RWPE2 (cell line): ENCODE data around the gene PELO.

Experiments
- ATAC-seq: fragments of 200-7000 bp; cut with Tn5 transposase; 3 replicates; pipeline ENCODE4 v1.9.1; 2021; ENCODE audit warnings: low read depth
- DNase-seq: peaks from one replicate; pipeline ENCODE4 v3.0.0-alpha.2; 2020; ENCODE audit warnings: low spot score
- H3K27ac ChIP-seq: fragments of 450-650 bp; 2 replicates; pipeline ENCODE4 v1.5.1; 2017; ENCODE audit warnings: mild to moderate bottlenecking; ENCODE audit not compliant: poor library complexity, severe bottlenecking
- H3K27me3 ChIP-seq: fragments of 250-450 bp; sonication (Bioruptor Pico); 2 replicates; pipeline ENCODE4 v1.5.1; 2021; ENCODE audit warnings: mild to moderate bottlenecking, moderate library complexity; ENCODE audit not compliant: insufficient read depth, poor library complexity, severe bottlenecking
- H3K36me3 ChIP-seq: fragments of 250-450 bp; sonication (Bioruptor Pico); 2 replicates; pipeline ENCODE4 v1.5.1; 2020; ENCODE audit warnings: low read depth, mild to moderate bottlenecking, moderate library complexity
- H3K4me1 ChIP-seq: fragments of 250-450 bp; sonication (Bioruptor Pico); 2 replicates; pipeline ENCODE4 v1.5.1; 2021; ENCODE audit warnings: mild to moderate bottlenecking, moderate library complexity; ENCODE audit not compliant: insufficient read depth, poor library complexity, severe bottlenecking
- H3K4me3 ChIP-seq: fragments of 250-450 bp; sonication (Bioruptor Pico); 2 replicates; pipeline ENCODE4 v1.5.1; 2021; ENCODE audit warnings: mild to moderate bottlenecking, moderate library complexity; ENCODE audit not compliant: severe bottlenecking
- H3K9me3 ChIP-seq: fragments of 250-450 bp; sonication (Bioruptor Pico); 2 replicates; pipeline ENCODE4 v1.5.1; 2021; ENCODE audit warnings: mild to moderate bottlenecking, moderate library complexity; ENCODE audit not compliant: severe bottlenecking
- TF ChIP-seq, protein P1 (sequence below): fragments of 450-650 bp; IDR thresholded peaks from one replicate; pipeline ENCODE4 v1.5.1; 2017; ENCODE audit warnings: mild to moderate bottlenecking, moderate library complexity; ENCODE audit not compliant: poor library complexity, severe bottlenecking

The PELO gene

DNA sequence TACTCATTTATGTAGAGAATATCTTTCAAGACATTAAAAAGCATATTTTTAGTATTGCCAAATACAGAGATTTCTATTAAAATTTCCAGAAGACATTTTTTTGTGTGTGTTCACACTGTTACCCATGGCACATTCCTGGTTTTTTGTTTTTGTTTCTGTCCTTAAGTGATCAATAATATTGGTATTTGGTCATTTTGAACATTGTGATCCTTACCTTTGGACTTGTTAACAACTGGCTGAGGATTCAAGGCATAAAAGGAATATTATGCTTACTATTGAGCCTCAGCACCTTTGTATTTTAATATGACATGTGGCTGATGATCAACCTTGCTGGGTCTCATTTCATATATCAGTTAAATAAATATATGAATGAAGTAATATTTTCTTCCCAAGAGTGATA is 41.9 kb downstream of the PELO start:
- H3K27me3 ChIP-seq: no peaks in the 10 kb centered on the region
- no peaks in the 10 kb centered on the region for H3K4me1 ChIP-seq

DNA sequence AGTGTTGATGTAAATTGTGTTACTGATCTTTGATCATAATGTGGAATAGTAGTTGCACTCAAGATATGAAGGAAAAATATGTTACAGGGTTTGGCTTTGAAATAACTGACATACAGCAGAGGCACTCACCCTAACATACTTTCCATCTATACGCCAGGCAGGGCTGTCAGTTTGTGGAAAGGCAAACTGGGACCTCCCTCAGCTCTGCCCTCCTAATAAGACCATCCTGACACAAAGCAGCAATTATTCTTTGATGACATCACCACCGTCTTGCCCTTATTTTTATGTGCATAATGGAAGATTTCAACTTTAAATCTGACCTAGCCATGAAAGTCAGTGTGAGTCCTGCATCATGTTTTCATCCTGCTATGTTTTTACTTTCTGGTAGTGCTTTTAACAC is 42.9 kb downstream of the PELO start:
- no peaks in the 10 kb centered on the region for H3K27me3 ChIP-seq
- TF ChIP-seq, protein P1, sequence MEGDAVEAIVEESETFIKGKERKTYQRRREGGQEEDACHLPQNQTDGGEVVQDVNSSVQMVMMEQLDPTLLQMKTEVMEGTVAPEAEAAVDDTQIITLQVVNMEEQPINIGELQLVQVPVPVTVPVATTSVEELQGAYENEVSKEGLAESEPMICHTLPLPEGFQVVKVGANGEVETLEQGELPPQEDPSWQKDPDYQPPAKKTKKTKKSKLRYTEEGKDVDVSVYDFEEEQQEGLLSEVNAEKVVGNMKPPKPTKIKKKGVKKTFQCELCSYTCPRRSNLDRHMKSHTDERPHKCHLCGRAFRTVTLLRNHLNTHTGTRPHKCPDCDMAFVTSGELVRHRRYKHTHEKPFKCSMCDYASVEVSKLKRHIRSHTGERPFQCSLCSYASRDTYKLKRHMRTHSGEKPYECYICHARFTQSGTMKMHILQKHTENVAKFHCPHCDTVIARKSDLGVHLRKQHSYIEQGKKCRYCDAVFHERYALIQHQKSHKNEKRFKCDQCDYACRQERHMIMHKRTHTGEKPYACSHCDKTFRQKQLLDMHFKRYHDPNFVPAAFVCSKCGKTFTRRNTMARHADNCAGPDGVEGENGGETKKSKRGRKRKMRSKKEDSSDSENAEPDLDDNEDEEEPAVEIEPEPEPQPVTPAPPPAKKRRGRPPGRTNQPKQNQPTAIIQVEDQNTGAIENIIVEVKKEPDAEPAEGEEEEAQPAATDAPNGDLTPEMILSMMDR: no peak
- H3K4me3 ChIP-seq: no peak overlapping the region
- H3K4me1 ChIP-seq: no peaks in the 10 kb centered on the region
- ATAC-seq: no peak
- no peaks in the 10 kb centered on the region for H3K36me3 ChIP-seq
- no peaks in the 10 kb centered on the region for H3K9me3 ChIP-seq
- DNase-seq: no peak
- no peak overlapping the region for H3K27ac ChIP-seq

More for the DNA sequence above, 41.9 kb downstream of the PELO start:
- DNase-seq (no peak), ATAC-seq (no peak)
- no peaks in the 10 kb centered on the region for H3K9me3 ChIP-seq
- no peak overlapping the region for H3K4me3 ChIP-seq
- H3K36me3 ChIP-seq: no peaks in the 10 kb centered on the region
- H3K27ac ChIP-seq: no peak overlapping the region
- TF ChIP-seq, protein P1: no peak

DNA sequence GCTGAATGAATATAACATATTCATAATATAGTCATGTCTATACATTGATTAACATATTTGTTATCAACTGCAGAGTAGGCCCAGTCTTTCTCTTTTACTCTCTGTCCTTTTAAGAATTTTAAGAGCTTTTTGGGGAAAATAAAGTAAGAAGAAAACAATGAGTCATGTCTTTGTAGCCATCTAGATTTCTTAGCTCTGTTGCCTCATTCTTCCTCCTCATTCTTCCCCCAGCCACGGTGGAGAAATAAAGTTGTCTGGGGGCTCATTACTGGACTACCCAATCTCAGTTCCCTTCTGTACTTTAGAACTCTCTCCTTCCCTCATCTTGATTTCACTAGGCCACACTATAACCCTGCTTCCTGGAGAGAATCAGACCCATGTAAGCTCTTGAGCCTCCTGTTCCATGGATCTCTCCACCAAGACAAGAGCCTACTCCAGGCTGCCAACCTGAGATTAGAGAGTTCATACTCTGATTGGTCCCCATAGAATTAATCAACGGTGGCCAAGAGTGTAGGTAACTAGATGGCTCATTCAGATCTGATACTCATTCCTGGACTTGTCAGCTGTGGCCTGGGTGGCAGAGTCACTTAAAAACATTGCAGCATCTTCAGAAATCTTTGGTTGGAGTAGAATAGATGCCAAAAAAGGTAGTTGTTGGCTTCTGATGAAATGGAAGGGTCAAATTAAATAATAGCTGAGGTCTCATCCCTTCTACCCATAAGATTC is 44.2 kb downstream of the PELO start:
- H3K27ac ChIP-seq: no peak overlapping the region
- no peaks in the 10 kb centered on the region for H3K4me1 ChIP-seq
- DNase-seq (no peak), ATAC-seq (no peak)
- H3K9me3 ChIP-seq: no peaks in the 10 kb centered on the region
- no peak overlapping the region for H3K4me3 ChIP-seq
- TF ChIP-seq, protein P1: no peak
- H3K27me3 ChIP-seq: no peaks in the 10 kb centered on the region
- no peaks in the 10 kb centered on the region for H3K36me3 ChIP-seq

DNA sequence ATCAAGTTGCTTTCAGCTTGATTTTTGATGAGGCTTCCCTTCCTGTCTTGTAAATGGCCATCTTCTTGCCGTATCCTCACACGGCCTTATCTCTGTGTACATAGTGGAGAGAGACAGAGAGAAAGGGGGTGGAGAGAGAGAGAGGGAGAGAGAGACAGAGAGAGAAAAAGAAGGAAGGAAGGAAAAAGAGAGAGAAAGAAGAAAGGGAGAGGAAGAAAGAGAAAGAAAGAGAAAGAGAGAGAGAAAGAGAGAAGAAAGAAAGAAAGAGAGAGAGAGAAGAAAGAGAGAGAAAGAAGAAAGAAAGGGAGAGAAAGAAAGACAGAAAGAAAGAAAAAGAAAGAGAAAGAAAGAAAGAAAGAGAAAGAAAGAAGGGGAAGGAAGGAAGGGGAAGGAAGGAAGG is 46.6 kb downstream of the PELO start:
- no peaks in the 10 kb centered on the region for H3K9me3 ChIP-seq
- H3K36me3 ChIP-seq: no peaks in the 10 kb centered on the region
- peaks cover 11% of the 10 kb centered on the region for H3K4me1 ChIP-seq
- H3K27ac ChIP-seq: no peak overlapping the region
- H3K4me3 ChIP-seq: no peak overlapping the region
- TF ChIP-seq, protein P1: no peak
- DNase-seq (no peak), ATAC-seq (no peak)
- H3K27me3 ChIP-seq: no peaks in the 10 kb centered on the region

DNA sequence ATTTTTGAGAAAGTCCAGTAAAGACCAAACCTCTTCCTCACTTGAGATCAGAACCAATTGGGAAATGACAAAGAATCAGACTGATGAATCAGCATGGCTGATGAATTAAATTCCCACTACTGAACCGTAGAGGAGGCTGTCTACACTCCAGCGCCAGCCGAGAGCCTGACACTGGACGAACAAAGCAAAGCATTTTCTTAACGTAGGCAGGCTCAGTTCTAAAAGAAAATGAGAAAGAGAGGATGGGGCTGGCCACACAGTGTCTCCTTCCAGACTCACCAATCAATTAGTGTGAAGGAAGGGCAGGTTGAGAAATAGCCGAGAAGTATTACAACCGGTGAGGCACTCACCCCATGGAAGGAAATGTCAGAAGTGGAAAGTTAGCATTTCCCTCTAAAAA is 49.4 kb downstream of the PELO start:
- Histone ChIP-seq H3K4me1 (peaks cover 14% of the 10 kb centered on the region), H3K36me3 (no peaks in the 10 kb centered on the region), H3K4me3 (no peak overlapping the region), H3K27ac (no peak overlapping the region), H3K9me3 (no peaks in the 10 kb centered on the region), H3K27me3 (no peaks in the 10 kb centered on the region)
- TF ChIP-seq, protein P1: no peak
- DNase-seq: no peak
- no peak for ATAC-seq
